NCI-H2196 treated with DMSO at 0.1 percent for 48 hours (cell line): ENCODE results near the gene DNAI2.

ENCODE experiments used
- DNase-seq: peaks from one replicate; lab custom pipeline; 2025; ENCODE audit not compliant: unreplicated experiment; lab: John Stamatoyannopoulos, UW

The DNAI2 gene

DNA sequence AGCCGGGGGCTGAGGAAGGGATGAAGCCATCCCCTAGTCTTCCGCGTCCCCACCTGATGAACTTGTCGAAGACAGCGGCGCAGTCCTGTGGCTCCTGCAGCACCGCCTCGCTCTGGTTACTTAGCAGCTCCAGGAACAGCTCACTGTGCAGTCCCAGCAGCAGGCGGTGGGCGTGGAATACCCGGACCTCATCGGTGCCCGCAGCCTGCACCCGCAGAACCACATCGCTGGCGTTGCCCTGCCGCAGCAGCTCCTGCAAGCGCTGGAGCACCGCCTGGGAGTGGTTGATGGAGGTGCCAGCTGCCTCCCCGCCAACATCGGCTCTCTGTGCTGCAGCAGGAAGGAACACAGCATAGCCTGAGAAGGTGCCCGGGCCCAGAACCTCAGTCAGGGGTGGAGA lies 85.9 kb downstream of the DNAI2 start:
- no peak for DNase-seq

DNA sequence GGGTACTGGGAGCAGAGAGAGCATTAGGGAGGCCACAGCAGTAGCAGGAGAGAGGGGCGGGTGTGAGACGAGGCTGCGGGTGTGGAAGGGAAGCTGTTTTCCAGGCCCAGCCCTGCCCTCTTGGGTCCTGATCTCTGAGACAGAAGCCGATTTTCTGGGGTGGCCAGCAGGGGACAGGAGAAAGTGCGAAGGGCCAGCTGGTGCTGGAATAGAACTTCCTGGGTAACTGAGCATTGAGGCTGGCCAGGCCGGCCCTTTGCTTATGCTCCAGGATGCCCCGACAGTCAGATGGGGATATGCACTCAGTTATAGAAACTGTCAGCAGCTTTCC lies 86.8 kb downstream of the DNAI2 start:
- DNase-seq = no peak

DNA sequence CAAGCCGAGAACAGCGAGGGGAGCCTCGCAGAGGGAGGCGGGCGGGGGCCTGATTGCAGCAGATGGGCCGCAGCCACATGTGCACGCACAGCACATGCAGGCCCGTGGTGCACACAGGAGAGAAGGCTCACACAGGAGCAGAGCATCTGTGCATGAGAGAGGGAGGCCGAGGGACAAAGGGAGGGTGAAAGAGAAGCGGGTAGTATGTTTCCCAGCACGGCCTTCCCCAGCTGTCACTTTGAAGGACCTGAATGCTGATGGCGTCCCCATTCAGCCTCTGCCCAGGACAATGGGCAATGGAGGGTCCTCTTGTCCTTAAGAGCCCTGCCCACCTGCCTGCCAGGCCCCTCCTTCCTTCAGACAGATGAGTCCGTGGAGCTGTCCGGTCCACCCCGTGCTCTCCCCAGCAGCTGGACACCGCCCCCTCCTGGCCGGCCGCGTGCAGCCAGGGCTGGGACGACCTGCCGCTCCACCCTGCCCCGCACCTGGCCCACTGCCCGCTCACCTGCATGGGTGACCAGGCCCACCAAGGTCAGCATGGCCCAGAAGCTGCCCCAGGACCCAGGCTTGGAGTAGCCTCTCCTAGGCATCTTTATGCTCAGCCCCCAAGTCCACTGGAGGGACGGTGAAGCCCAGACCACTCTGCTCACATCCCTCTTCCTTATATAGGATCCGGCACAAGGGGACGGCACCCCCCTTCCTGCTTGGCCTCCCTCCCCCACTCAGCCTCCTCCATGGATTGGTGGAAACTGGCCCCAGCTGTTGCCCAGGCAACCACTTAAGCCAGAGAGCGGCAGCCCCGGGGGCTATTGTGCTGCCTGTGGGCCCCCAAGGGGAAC lies 87.4 kb downstream of the DNAI2 start, which contains the start of gene BTBD17:
Gene BTBD17, minus strand, starts transcription at position 639 of the 839 bp plus-strand sequence. Its CDS starts 49 bp downstream, at position 590.
- peak; percentile 20 for DNase-seq

DNA sequence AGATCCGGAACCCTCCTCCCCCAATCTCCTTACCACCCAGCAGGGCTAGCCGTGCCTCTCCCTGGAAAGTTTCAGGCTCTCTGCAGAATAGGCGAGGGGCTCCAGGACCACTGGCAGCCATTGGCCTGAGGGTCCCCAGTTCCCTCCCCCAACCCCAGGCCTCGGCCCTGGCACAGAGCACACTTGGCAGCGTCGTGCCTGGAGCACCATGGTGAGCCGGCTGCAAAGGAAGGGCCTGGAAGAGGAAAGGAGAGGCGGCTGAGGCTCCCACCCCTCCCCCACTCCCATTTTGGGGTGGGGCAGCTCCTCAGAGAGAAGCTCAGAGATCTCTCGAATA lies 88.0 kb downstream of the DNAI2 start:
- no peak for DNase-seq

DNA sequence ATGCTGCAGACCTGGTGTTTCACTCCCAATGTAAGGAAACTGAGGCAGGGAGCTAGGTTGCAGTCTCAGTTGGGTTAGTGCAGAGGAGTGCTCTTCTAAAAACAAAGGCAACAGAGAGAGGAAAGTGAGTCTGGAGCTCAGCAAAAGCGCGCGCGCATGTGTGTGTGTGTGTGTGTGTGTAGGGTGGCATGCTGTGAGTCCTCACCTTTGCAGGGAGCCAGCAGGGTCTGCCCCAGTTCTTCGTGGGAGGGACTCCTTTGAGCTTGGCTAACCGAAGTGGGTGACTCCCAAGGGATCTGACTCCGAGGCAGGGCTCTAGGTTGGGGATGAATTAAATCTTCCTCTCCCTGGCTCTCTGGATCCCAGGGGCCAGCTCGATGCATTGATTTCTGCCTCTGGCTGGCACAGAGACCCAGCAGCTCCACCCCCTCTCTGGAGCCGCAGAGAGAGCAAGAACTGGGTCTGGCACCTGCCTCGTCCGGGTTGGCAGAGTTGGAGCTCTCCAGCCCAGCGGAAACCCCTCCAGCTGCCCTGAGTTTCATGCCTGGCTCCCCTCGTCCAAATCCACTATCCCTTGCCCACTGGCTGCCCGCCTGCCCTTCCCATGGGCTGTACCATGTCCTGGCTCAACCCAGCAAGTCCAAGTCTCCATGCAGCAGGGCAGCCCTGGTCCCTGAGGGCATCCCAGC lies 88.9 kb downstream of the DNAI2 start:
- peak; percentile 36 for DNase-seq
